Measurements from ENCODE around the gene OGFOD1.

OGFOD1 gene

GRCh38 chr16:56451753-56452689, 667 bp downstream of the OGFOD1 start:
- no peak for TF ChIP-seq CTCF (IDR thresholded peaks at IDR 0.05; ENCODE audit: insufficient read depth, low read depth, low read length, missing control alignments)
- DNase-seq (ENCODE audit: low read depth), result peak; percentile 60
- peak overlapping the region; percentile 88 for H3K4me3 ChIP-seq (ENCODE audit: low read length)

GRCh38 chr16:56457927-56458470, 6.6 kb downstream of the OGFOD1 start:
- TF ChIP-seq CTCF (IDR thresholded peaks at IDR 0.05; ENCODE audit: insufficient read depth, low read depth, low read length, missing control alignments), result no peak
- peak; percentile 24 for DNase-seq (ENCODE audit: low read depth)
- H3K4me3 ChIP-seq (ENCODE audit: low read length), result no peak overlapping the region

GRCh38 chr16:56460101-56460500, 8.7 kb downstream of the OGFOD1 start:
- no peak for DNase-seq (ENCODE audit: low read depth)
- H3K4me3 ChIP-seq (ENCODE audit: low read length), result no peak overlapping the region
- no peak for TF ChIP-seq CTCF (IDR thresholded peaks at IDR 0.05; ENCODE audit: insufficient read depth, low read depth, low read length, missing control alignments)

GRCh38 chr16:56462064-56462796, 10.9 kb downstream of the OGFOD1 start:
- TF ChIP-seq CTCF (IDR thresholded peaks at IDR 0.05; ENCODE audit: insufficient read depth, low read depth, low read length, missing control alignments), result no peak
- no peak for DNase-seq (ENCODE audit: low read depth)
- no peak overlapping the region for H3K4me3 ChIP-seq (ENCODE audit: low read length)

- H3K4me3 ChIP-seq (ENCODE audit: low read length), result no peak overlapping the region
- TF ChIP-seq CTCF (IDR thresholded peaks at IDR 0.05; ENCODE audit: insufficient read depth, low read depth, low read length, missing control alignments), result no peak
- no peak for DNase-seq (ENCODE audit: low read depth)
These were observed 11.8 kb downstream of the OGFOD1 start for GRCh38 chr16:56463153-56463552.

GRCh38 chr16:56466344-56466743, 15.0 kb downstream of the OGFOD1 start:
- TF ChIP-seq CTCF (IDR thresholded peaks at IDR 0.05; ENCODE audit: insufficient read depth, low read depth, low read length, missing control alignments), result no peak
- DNase-seq (ENCODE audit: low read depth), result no peak
- no peak overlapping the region for H3K4me3 ChIP-seq (ENCODE audit: low read length)

All from epithelial cell of esophagus (primary cell).